Astrocyte (in vitro differentiated cells and primary cell): Measurements from ENCODE around the gene DDX25. TPM values are rescaled to one million over a fixed set of nuclear protein-coding genes. Genes with fewer than 3 reads are reported as not detected.

Experiments
- DNase-seq: peaks from one replicate; pipeline ENCODE4 v3.0.0-alpha.2; 2010; ENCODE audit warnings: low read depth
- FAIRE-seq: peaks from 2 replicates; lab custom pipeline; 2011; peaks lifted over from hg19 to GRCh38; lab: Jason Lieb, UNC
- H2AFZ ChIP-seq: 2 replicates; pipeline ENCODE4 v1.6.0; 2012; ENCODE audit warnings: low read depth, low read length, inconsistent platforms
- H3K27ac ChIP-seq: 2 replicates; pipeline ENCODE4 v1.5.1; 2011; ENCODE audit warnings: low read depth, low read length, inconsistent platforms
- H3K27me3 ChIP-seq: 2 replicates; pipeline ENCODE4 v1.6.0; 2011; ENCODE audit warnings: low read length, inconsistent platforms; ENCODE audit not compliant: insufficient read depth
- H3K36me3 ChIP-seq: 2 replicates; pipeline ENCODE4 v1.5.1; 2011; ENCODE audit warnings: low read length, inconsistent platforms; ENCODE audit not compliant: insufficient read depth
- H3K4me1 ChIP-seq: 2 replicates; pipeline ENCODE4 v1.5.1; 2011; ENCODE audit warnings: low read length, inconsistent platforms; ENCODE audit not compliant: insufficient read depth
- H3K4me2 ChIP-seq: 2 replicates; pipeline ENCODE4 v1.6.0; 2012; ENCODE audit warnings: low read length, inconsistent platforms
- H3K4me3 ChIP-seq: 2 replicates; pipeline ENCODE4 v1.5.1; 2011; ENCODE audit warnings: low read depth, mild to moderate bottlenecking, low read length, inconsistent platforms; ENCODE audit not compliant: insufficient read depth
- H3K79me2 ChIP-seq: 2 replicates; pipeline ENCODE4 v1.6.0; 2012; ENCODE audit warnings: mild to moderate bottlenecking, low read length, inconsistent platforms; ENCODE audit not compliant: insufficient read depth
- H3K9ac ChIP-seq: 2 replicates; pipeline ENCODE4 v1.6.0; 2012; ENCODE audit warnings: mild to moderate bottlenecking, low read length, inconsistent platforms
- H3K9me3 ChIP-seq: 2 replicates; pipeline ENCODE4 v1.5.1; 2012; ENCODE audit warnings: low read depth, mild to moderate bottlenecking, low read length, inconsistent platforms; ENCODE audit not compliant: insufficient read depth
- H4K20me1 ChIP-seq: 2 replicates; pipeline ENCODE4 v1.6.0; 2012; ENCODE audit warnings: low read length, inconsistent platforms; ENCODE audit not compliant: insufficient read depth
- H3K27ac Mint-ChIP-seq: one replicate; pipeline ENCODE4 v1.8.0; 2021; ENCODE audit warnings: mild to moderate bottlenecking, mixed read lengths; ENCODE audit not compliant: unreplicated experiment
- H3K27me3 Mint-ChIP-seq: one replicate; pipeline ENCODE4 v1.8.0; 2021; ENCODE audit warnings: low read depth, mixed read lengths; ENCODE audit not compliant: unreplicated experiment
- H3K36me3 Mint-ChIP-seq: one replicate; pipeline ENCODE4 v1.8.0; 2021; ENCODE audit warnings: low read depth, mixed read lengths; ENCODE audit not compliant: unreplicated experiment
- H3K4me1 Mint-ChIP-seq: one replicate; pipeline ENCODE4 v1.8.0; 2021; ENCODE audit warnings: low read depth, mixed read lengths; ENCODE audit not compliant: unreplicated experiment
- H3K4me3 Mint-ChIP-seq: one replicate; pipeline ENCODE4 v1.8.0; 2021; ENCODE audit warnings: mild to moderate bottlenecking, moderate library complexity, mixed read lengths; ENCODE audit not compliant: unreplicated experiment
- H3K9me3 Mint-ChIP-seq: one replicate; pipeline ENCODE4 v1.8.0; 2021; ENCODE audit warnings: mild to moderate bottlenecking, mixed read lengths; ENCODE audit not compliant: unreplicated experiment
- EZH2 ChIP-seq: IDR thresholded peaks from 2 replicates; pipeline ENCODE4 v1.6.1; 2012; ENCODE audit warnings: mild to moderate bottlenecking, low read length, inconsistent platforms; ENCODE audit not compliant: insufficient read depth
- total RNA-seq: library from RNA; stranded (reverse); gene quantifications from 2 replicates; pipeline ENCODE4 v1.2.1, GENCODE V29; 2021
- TF ChIP-seq, protein P1 (sequence below): IDR thresholded peaks from 2 replicates; pipeline ENCODE4 v1.5.1; 2011; ENCODE audit warnings: low read depth, mild to moderate bottlenecking, inconsistent platforms, low read length, moderate library complexity; ENCODE audit not compliant: insufficient read depth

DDX25 gene
- total RNA-seq, 1 donor from 2014 or later, result 1.1 TPM

DNA sequence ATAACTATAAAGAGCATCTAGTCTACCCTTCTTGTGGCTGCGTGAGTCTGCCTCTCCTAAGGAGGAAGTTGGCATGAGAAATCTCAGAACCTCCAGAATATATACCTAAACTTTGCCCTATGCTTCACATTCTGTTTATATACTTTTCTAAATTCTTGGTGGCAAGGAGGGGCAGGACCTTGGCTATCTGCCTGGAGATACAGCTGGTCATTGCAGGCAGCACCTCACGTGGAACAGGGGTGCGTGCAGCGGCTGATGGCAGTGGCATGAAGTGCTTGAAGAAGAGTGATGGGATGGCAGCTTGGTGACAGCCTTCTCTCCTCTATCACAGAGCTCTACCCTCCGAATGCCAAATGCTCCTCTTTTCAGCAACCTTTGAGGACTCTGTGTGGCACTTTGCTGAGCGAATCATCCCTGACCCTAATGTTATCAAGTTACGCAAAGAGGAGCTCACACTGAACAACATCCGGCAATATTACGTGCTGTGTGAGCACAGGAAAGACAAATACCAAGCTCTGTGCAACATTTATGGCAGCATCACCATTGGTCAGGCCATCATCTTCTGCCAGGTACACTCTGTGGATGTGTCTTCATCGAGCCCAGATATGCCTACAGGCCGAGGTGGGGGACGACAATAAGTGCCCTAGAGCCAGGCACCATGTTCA is 12.5 kb downstream of the DDX25 start:
- FAIRE-seq, result no peak
- no peaks in the 10 kb centered on the region for H3K4me1 ChIP-seq
- H3K9me3 Mint-ChIP-seq, result no peaks in the 10 kb centered on the region

DNA sequence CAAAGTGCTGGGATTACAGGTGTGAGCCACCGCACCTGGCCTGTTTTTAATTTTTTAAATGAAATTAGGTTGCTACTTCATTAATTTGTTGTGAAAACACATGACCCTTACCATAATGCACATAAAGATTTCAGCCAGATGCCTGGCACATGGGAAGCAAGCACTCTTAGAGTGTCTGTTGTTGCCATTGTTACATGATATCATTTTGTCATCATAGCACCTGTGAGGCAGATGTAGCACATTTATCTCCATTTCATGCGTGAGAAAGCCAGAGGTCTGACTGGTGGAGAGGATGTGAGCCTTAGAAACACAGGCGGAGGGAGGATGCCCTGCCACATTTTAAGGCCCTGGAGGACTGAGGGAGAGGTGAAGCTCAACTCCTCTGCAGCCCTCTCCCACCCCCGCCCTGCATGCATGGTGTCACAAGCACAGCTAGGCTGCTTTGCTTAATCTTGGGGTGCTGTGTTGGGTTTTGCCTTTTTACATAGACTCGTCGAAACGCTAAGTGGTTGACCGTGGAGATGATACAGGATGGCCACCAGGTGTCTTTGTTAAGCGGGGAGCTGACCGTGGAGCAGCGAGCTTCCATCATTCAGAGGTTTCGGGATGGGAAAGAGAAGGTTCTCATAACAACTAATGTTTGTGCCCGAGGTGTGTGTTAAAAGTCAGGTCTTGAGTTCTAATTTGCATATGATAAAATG is 14.0 kb downstream of the DDX25 start:
- H4K20me1 ChIP-seq, result no peaks in the 10 kb centered on the region
- H3K27me3 ChIP-seq, result peaks cover 22% of the 10 kb centered on the region
- no peaks in the 10 kb centered on the region for H3K9me3 ChIP-seq
- no peaks in the 10 kb centered on the region for H3K4me1 ChIP-seq
- no peak overlapping the region for H3K4me3 ChIP-seq
- Mint-ChIP-seq H3K4me1 (no peaks in the 10 kb centered on the region), H3K9me3 (no peaks in the 10 kb centered on the region), H3K27me3 (peaks cover 19% of the 10 kb centered on the region), H3K27ac (no peak overlapping the region), H3K4me3 (no peak overlapping the region), H3K36me3 (no peaks in the 10 kb centered on the region)
- no peak overlapping the region for H3K9ac ChIP-seq
- H2AFZ ChIP-seq, result no peak overlapping the region
- no peak for DNase-seq
- H3K36me3 ChIP-seq, result no peaks in the 10 kb centered on the region
- TF ChIP-seq EZH2, result no peak
- TF ChIP-seq, protein P1, sequence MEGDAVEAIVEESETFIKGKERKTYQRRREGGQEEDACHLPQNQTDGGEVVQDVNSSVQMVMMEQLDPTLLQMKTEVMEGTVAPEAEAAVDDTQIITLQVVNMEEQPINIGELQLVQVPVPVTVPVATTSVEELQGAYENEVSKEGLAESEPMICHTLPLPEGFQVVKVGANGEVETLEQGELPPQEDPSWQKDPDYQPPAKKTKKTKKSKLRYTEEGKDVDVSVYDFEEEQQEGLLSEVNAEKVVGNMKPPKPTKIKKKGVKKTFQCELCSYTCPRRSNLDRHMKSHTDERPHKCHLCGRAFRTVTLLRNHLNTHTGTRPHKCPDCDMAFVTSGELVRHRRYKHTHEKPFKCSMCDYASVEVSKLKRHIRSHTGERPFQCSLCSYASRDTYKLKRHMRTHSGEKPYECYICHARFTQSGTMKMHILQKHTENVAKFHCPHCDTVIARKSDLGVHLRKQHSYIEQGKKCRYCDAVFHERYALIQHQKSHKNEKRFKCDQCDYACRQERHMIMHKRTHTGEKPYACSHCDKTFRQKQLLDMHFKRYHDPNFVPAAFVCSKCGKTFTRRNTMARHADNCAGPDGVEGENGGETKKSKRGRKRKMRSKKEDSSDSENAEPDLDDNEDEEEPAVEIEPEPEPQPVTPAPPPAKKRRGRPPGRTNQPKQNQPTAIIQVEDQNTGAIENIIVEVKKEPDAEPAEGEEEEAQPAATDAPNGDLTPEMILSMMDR, result no peak
- H3K4me2 ChIP-seq, result no peak overlapping the region
- H3K79me2 ChIP-seq, result no peaks in the 10 kb centered on the region
- no peak for FAIRE-seq
- H3K27ac ChIP-seq, result no peak overlapping the region

More for the DNA sequence above, 12.5 kb downstream of the DDX25 start:
- Mint-ChIP-seq H3K27ac (no peak overlapping the region), H3K27me3 (peaks cover 19% of the 10 kb centered on the region), H3K36me3 (no peaks in the 10 kb centered on the region), H3K4me3 (no peak overlapping the region), H3K4me1 (no peaks in the 10 kb centered on the region)
- DNase-seq, result no peak
- H3K4me3 ChIP-seq, result no peak overlapping the region
- no peak overlapping the region for H3K9ac ChIP-seq
- H3K4me2 ChIP-seq, result no peak overlapping the region
- no peak overlapping the region for H2AFZ ChIP-seq
- TF ChIP-seq, protein P1, result no peak
- TF ChIP-seq EZH2, result no peak
- H3K9me3 ChIP-seq, result no peaks in the 10 kb centered on the region
- no peaks in the 10 kb centered on the region for H3K79me2 ChIP-seq
- no peaks in the 10 kb centered on the region for H3K36me3 ChIP-seq
- H4K20me1 ChIP-seq, result no peaks in the 10 kb centered on the region
- no peak overlapping the region for H3K27ac ChIP-seq
- peaks cover 22% of the 10 kb centered on the region for H3K27me3 ChIP-seq

DNA sequence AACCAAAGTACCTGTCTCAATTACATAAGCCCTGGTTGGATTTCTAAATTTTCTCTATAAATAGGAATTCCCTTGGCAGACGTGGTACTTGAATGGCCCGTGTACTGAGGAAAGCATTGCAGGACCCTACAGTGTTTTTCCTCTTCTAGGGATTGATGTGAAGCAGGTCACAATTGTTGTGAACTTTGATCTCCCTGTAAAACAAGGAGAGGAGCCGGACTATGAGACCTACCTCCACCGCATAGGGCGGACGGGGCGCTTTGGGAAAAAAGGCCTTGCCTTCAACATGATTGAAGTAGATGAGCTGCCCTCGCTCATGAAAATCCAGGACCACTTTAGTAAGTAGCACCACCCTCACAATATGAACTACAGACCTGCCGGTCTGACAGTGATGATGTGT is 16.7 kb downstream of the DDX25 start:
- TF ChIP-seq, protein P1, result no peak
- TF ChIP-seq EZH2, result no peak
- H3K27ac Mint-ChIP-seq, result no peak overlapping the region
- H3K27me3 Mint-ChIP-seq, result peaks cover 17% of the 10 kb centered on the region

More for the DNA sequence above, 16.7 kb downstream of the DDX25 start:
- no peak for DNase-seq
- H3K9me3 ChIP-seq, result no peaks in the 10 kb centered on the region
- H3K4me3 ChIP-seq, result no peak overlapping the region
- H3K4me1 ChIP-seq, result no peaks in the 10 kb centered on the region
- no peak for FAIRE-seq
- H3K4me2 ChIP-seq, result no peak overlapping the region
- no peaks in the 10 kb centered on the region for H3K79me2 ChIP-seq
- H3K27me3 ChIP-seq, result peaks cover 15% of the 10 kb centered on the region
- H3K9ac ChIP-seq, result no peak overlapping the region
- Mint-ChIP-seq H3K4me1 (peaks cover 4% of the 10 kb centered on the region), H3K4me3 (no peak overlapping the region), H3K36me3 (no peaks in the 10 kb centered on the region), H3K9me3 (no peaks in the 10 kb centered on the region)
- H3K36me3 ChIP-seq, result no peaks in the 10 kb centered on the region
- H4K20me1 ChIP-seq, result no peaks in the 10 kb centered on the region
- no peak overlapping the region for H2AFZ ChIP-seq
- no peak overlapping the region for H3K27ac ChIP-seq
